K562 (cell line): ENCODE results near the gene RNF31. TPM values are rescaled to one million over a fixed set of nuclear protein-coding genes. Genes with fewer than 3 reads are reported as not detected.

Source experiments
- ATAC-seq: fragments of 200-7000 bp; cut with Tn5 transposase; 3 replicates; pipeline ENCODE4 v1.9.1; 2020; ENCODE audit warnings: moderate library complexity
- BruUV-seq: library from RNA; stranded (reverse); fragments of 400-500 nt; replicated peaks from 2 replicates; lab custom pipeline; 2021; lab: Mats Ljungman, UMichigan
- CTCF ChIA-PET: fragments of 300-600 bp; formaldehyde crosslinking; extraction: SDS; loops from one replicate; lab custom pipeline; 2021; ENCODE audit warnings: low intra/inter-chr PET ratio; lab: Yijun Ruan, JAX
- POLR2A ChIA-PET: fragments of 300-600, 350-650 bp; sonication (Branson Sonifier 250); formaldehyde crosslinking; extraction: SDS; loops from one replicate; lab custom pipeline; 2021; ENCODE audit warnings: antibody characterized with exemption, inconsistent platforms; lab: Yijun Ruan, JAX
- DNase-seq, 4 experiments: peaks; one replicate each; pipeline versions ENCODE4 v3.0.0 to v3.0.0-alpha.2; 2011 to 2018; ENCODE audit warnings: low spot score in 3 of 4, mixed read lengths in 3 of 4; ENCODE audit errors: extremely low read depth in 1 of 4
- FAIRE-seq: peaks from 2 replicates; lab custom pipeline; 2011; peaks lifted over from hg19 to GRCh38; lab: Jason Lieb, UNC
- H2AFZ ChIP-seq: 2 replicates; pipeline ENCODE4 v1.6.0; 2011; ENCODE audit warnings: low read depth, low read length, control low read depth, inconsistent platforms
- H3K27ac ChIP-seq: fragments of 200-600 bp; 3 replicates; pipeline ENCODE4 v1.8.0; 2011; ENCODE audit warnings: low read depth, mild to moderate bottlenecking, control low read depth, inconsistent platforms, low read length, moderate library complexity, mixed read lengths; ENCODE audit errors: extremely low read depth
- H3K27me3 ChIP-seq, 2 experiments: fragments of 300-600 bp in 1 of 2; 2 replicates in 1 of 2; 3 replicates in 1 of 2; pipeline versions ENCODE4 v1.6.0 to v1.8.0; 2011; ENCODE audit warnings: inconsistent platforms in 2 of 2, low read length in 2 of 2, mild to moderate bottlenecking in 1 of 2, mixed read lengths in 1 of 2, moderate library complexity in 1 of 2; ENCODE audit not compliant: control insufficient read depth in 2 of 2, insufficient read depth in 2 of 2
- H3K36me3 ChIP-seq: fragments of 300-600 bp; 3 replicates; pipeline ENCODE4 v1.8.0; 2011; ENCODE audit warnings: mild to moderate bottlenecking, low read length, inconsistent platforms; ENCODE audit not compliant: control insufficient read depth, insufficient read depth
- H3K4me1 ChIP-seq, 2 experiments: fragments of 200-600 bp in 1 of 2; replicated peaks in 1 of 2; 2 replicates in 1 of 2; 3 replicates in 1 of 2; pipeline versions ENCODE4 v1.5.1 to v1.8.0; 2011; ENCODE audit warnings: inconsistent platforms in 2 of 2, low read length in 2 of 2, mild to moderate bottlenecking in 1 of 2, mixed read lengths in 1 of 2, moderate library complexity in 1 of 2; ENCODE audit not compliant: control insufficient read depth in 2 of 2, insufficient read depth in 2 of 2
- H3K4me2 ChIP-seq: 2 replicates; pipeline ENCODE4 v1.6.1; 2011; ENCODE audit warnings: low read length, control low read depth, inconsistent platforms, mixed read lengths; ENCODE audit not compliant: insufficient read depth
- H3K4me3 ChIP-seq: fragments of 200-600 bp; sonication (generic), shearing (Covaris generic); 2 replicates; pipeline ENCODE4 v1.5.1; 2016; ENCODE audit warnings: control low read depth, inconsistent platforms
- H3K79me2 ChIP-seq: fragments of 200-600 bp; 3 replicates; pipeline ENCODE4 v1.8.0; 2011; ENCODE audit warnings: low read length, inconsistent platforms; ENCODE audit not compliant: control insufficient read depth, insufficient read depth
- H3K9ac ChIP-seq, 2 experiments: 2 replicates each; pipeline versions ENCODE4 v1.6.0 to v1.6.1; 2011; ENCODE audit warnings: low read depth in 2 of 2, low read length in 2 of 2, control low read depth in 1 of 2, inconsistent platforms in 1 of 2, mild to moderate bottlenecking in 1 of 2, mixed read lengths in 1 of 2; ENCODE audit not compliant: insufficient read depth in 1 of 2
- H3K9me1 ChIP-seq: one replicate; pipeline ENCODE4 v1.6.0; 2011; ENCODE audit warnings: inconsistent platforms, mild to moderate bottlenecking, low read length, moderate library complexity; ENCODE audit not compliant: control insufficient read depth, insufficient read depth
- H3K9me3 ChIP-seq: replicated peaks from 2 replicates; pipeline ENCODE4 v1.5.1; 2011; ENCODE audit warnings: low read depth, low read length, inconsistent platforms; ENCODE audit not compliant: control insufficient read depth, insufficient read depth
- H4K20me1 ChIP-seq: replicated peaks from 2 replicates; pipeline ENCODE4 v1.6.1; 2011; ENCODE audit warnings: low read length, inconsistent platforms, mixed read lengths; ENCODE audit not compliant: control insufficient read depth, insufficient read depth
- CBX2 ChIP-seq: fragments of 200-600 bp; sonication (generic); IDR thresholded peaks from one replicate; pipeline ENCODE4 v1.6.1; 2012; ENCODE audit warnings: mild to moderate bottlenecking, low read length, inconsistent platforms; ENCODE audit not compliant: insufficient read depth, poor library complexity, severe bottlenecking
- MCM7 ChIP-seq, 2 experiments: fragments of 450-650 bp; IDR thresholded peaks; 2 replicates each; pipeline ENCODE4 v1.6.1; 2016 to 2018
- NFIC ChIP-seq: fragments of 450-650 bp; IDR thresholded peaks from 2 replicates; pipeline ENCODE4 v1.6.1; 2017; ENCODE audit warnings: mild to moderate bottlenecking, inconsistent platforms
- POLR2A ChIP-seq: fragments of 450-650 bp; conservative IDR thresholded peaks from 2 replicates; pipeline ENCODE4 v1.6.1; 2016
- SAFB ChIP-seq: fragments of 200-400 bp; formaldehyde crosslinking; IDR thresholded peaks from 2 replicates; pipeline ENCODE4 v1.6.1; 2017; ENCODE audit warnings: low read depth, low read length, borderline replicate concordance
- SMAD2 ChIP-seq: fragments of 150-350 bp; IDR thresholded peaks from 2 replicates; pipeline ENCODE4 v1.6.1; 2014; ENCODE audit warnings: low read depth, mild to moderate bottlenecking, low read length
- U2AF2 ChIP-seq: fragments of 200-400 bp; formaldehyde crosslinking; optimal IDR thresholded peaks from 2 replicates; pipeline ENCODE3; 2017; ENCODE audit warnings: low read depth, mild to moderate bottlenecking, low read length
- XRCC4 ChIP-seq: IDR thresholded peaks from one replicate; pipeline ENCODE4 v1.6.1; 2011; ENCODE audit not compliant: insufficient read depth, insufficient read length; ENCODE audit errors: extremely low read depth
- ZFP36 ChIP-seq: fragments of 150-350 bp; IDR thresholded peaks from 2 replicates; pipeline ENCODE4 v1.6.1; 2018; ENCODE audit warnings: low read length, low read depth; ENCODE audit not compliant: partially characterized antibody
- ZNF165 ChIP-seq: fragments of 250-450 bp; sonication (Bioruptor Pico); IDR thresholded peaks from 2 replicates; pipeline ENCODE4 v1.4.0; 2020; ENCODE audit warnings: borderline replicate concordance
- ZNF583 ChIP-seq: fragments of 250-450 bp; sonication (Bioruptor Pico); IDR thresholded peaks from 2 replicates; pipeline ENCODE4 v1.4.0; 2020
- ZNF75A ChIP-seq: fragments of 450-650 bp; formaldehyde crosslinking; IDR thresholded peaks from 2 replicates; pipeline ENCODE4 v1.4.0; 2020; ENCODE audit warnings: mild to moderate bottlenecking
- WGBS: fragments of 100-300 bp; shearing (Covaris generic); methylation state at CpG from one replicate; pipeline ENCODE4 v1.1.6; 2016; ENCODE audit warnings: low coverage, mixed read lengths; ENCODE audit not compliant: insufficient coverage; ENCODE audit errors: missing lambda C conversion rate; 5-methylcytosine and 5-hydroxymethylcytosine counted together
- in situ Hi-C: fragments of 300-500 bp; cut with MboI; formaldehyde crosslinking; loops from 4 replicates; pipeline ENCODE4 v1.15.0; 2018; ENCODE audit warnings: inconsistent platforms, mixed read lengths
- intact Hi-C: fragments of 100-400 bp; cut with micrococcal nuclease; formaldehyde crosslinking; loops from 2 replicates; pipeline ENCODE4 v1.14.2; 2022
- polyA plus RNA-seq, 8 experiments: library from polyadenylated mRNA; depleted of rRNA in 4 of 8; stranded (reverse) in 5 of 8; unstranded in 3 of 8; fragments of >200 nt; fragmentation: Nextera tagmentation in 2 of 8; fragmentation: Illumina TruSeq in 1 of 8; extraction: Ambion mirVana in 2 of 8; extraction: Trizol in 1 of 8; gene quantifications; 2 replicates each; pipeline versions ENCODE4 v1.2.1 to v1.2.3, GENCODE V29; 2011 to 2014; ENCODE audit warnings: inconsistent platforms in 1 of 8, missing spikeins in 1 of 8
- total RNA-seq, 7 experiments: library from RNA; depleted of rRNA in 6 of 7; stranded (reverse); fragments of >200 nt in 6 of 7; fragmentation: Illumina TruSeq in 2 of 7; extraction: Trizol in 2 of 7; gene quantifications; 2 replicates each; pipeline versions ENCODE4 v1.2.1 to v1.2.3, GENCODE V29; 2011 to 2021; ENCODE audit warnings: low replicate concordance in 1 of 7
- TF ChIP-seq, protein P1 (sequence below): sonication (generic); formaldehyde crosslinking; IDR thresholded peaks from 2 replicates; pipeline ENCODE4 v1.8.1; 2023; ENCODE audit warnings: mild to moderate bottlenecking, missing genetic modification reagents
- TF ChIP-seq, protein P2 (sequence below): fragments of 150-350 bp; IDR thresholded peaks from 2 replicates; pipeline ENCODE4 v1.6.1; 2014; ENCODE audit warnings: low read depth, mild to moderate bottlenecking, low read length, borderline replicate concordance
- TF ChIP-seq, protein P3 (sequence below): fragments of 450-650 bp; formaldehyde crosslinking; IDR thresholded peaks from 2 replicates; pipeline ENCODE4 v1.4.0; 2020; ENCODE audit warnings: mild to moderate bottlenecking
- TF ChIP-seq, protein P4 (sequence below): fragments of 450-650 bp; IDR thresholded peaks from 2 replicates; pipeline ENCODE4 v1.6.1; 2016; ENCODE audit warnings: low read depth, mild to moderate bottlenecking, moderate library complexity

RNF31 gene
- total and polyA plus RNA-seq, 9 of the 15 experiments (the other 6 are each of a cell fraction or from before 2014, with no cell fraction given): 3.1 to 47.6 (median 19.1) TPM

DNA sequence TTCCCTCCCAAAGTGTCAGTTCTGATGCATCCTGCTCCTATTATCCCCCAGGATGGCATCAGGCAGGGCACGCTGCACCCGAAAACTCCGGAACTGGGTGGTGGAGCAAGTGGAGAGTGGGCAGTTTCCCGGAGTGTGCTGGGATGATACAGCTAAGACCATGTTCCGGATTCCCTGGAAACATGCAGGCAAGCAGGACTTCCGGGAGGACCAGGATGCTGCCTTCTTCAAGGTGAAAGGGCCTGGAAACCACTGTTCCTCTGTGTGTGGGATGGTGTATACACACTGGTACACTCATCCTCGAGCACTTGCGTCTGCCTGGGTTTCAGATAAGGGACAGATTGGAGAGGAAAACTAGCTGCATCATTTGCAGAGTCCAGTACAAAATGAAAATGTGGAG lies 14.8 kb downstream of the RNF31 start:
- H3K27ac ChIP-seq: no peak overlapping the region
- no peak overlapping the region for H2AFZ ChIP-seq
- ATAC-seq: no peak
- H3K9me3 ChIP-seq: no peaks in the 10 kb centered on the region
- no peaks in the 10 kb centered on the region for H3K27me3 ChIP-seq
- intact Hi-C loops: no loop called here
- peak overlapping the region; percentile 95 for H3K4me2 ChIP-seq
- peaks cover 67% of the 10 kb centered on the region; the same call in 2 of the 3 replicates for H3K36me3 ChIP-seq
- peaks cover 10 to 23% of the 10 kb centered on the region in 2 experiments; a peak in 4 of 5 replicates for H3K4me1 ChIP-seq
- POLR2A ChIA-PET: interaction anchor here (1.0 to 1.9 kb wide), 6 partner anchors 11 to 111 kb away, joined by 3 to 7 read pairs (median 6); partner anchors contain the start of genes CARMIL3, PCK2 and RNF31
- DNase-seq: no peak
- H4K20me1 ChIP-seq: no peaks in the 10 kb centered on the region
- WGBS: 74% methylated on average over 8 of the region's 8 CpGs
- no peak for FAIRE-seq
- H3K9me1 ChIP-seq: no peaks in the 10 kb centered on the region
- peaks cover 10% of the 10 kb centered on the region; the same call in 2 of the 3 replicates for H3K79me2 ChIP-seq
- no TSS peak for BruUV-seq
- in situ Hi-C loops: no loop called here
- H3K9ac ChIP-seq: peak overlapping the region; percentile 74 to 78; a peak in 3 of 4 replicates
- CTCF ChIA-PET: no interaction called here
- peak overlapping the region; percentile 50; the same call in 1 of the 2 replicates for H3K4me3 ChIP-seq
- TF ChIP-seq POLR2A: no peak
- TF ChIP-seq NFIC: no peak
- TF ChIP-seq, protein P1, sequence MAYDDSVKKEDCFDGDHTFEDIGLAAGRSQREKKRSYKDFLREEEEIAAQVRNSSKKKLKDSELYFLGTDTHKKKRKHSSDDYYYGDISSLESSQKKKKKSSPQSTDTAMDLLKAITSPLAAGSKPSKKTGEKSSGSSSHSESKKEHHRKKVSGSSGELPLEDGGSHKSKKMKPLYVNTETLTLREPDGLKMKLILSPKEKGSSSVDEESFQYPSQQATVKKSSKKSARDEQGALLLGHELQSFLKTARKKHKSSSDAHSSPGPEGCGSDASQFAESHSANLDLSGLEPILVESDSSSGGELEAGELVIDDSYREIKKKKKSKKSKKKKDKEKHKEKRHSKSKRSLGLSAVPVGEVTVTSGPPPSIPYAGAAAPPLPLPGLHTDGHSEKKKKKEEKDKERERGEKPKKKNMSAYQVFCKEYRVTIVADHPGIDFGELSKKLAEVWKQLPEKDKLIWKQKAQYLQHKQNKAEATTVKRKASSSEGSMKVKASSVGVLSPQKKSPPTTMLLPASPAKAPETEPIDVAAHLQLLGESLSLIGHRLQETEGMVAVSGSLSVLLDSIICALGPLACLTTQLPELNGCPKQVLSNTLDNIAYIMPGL (CRISPR knock-in tag): no peak
- TF ChIP-seq SMAD2: no peak
- no peak for TF ChIP-seq U2AF2
- TF ChIP-seq, protein P2, sequence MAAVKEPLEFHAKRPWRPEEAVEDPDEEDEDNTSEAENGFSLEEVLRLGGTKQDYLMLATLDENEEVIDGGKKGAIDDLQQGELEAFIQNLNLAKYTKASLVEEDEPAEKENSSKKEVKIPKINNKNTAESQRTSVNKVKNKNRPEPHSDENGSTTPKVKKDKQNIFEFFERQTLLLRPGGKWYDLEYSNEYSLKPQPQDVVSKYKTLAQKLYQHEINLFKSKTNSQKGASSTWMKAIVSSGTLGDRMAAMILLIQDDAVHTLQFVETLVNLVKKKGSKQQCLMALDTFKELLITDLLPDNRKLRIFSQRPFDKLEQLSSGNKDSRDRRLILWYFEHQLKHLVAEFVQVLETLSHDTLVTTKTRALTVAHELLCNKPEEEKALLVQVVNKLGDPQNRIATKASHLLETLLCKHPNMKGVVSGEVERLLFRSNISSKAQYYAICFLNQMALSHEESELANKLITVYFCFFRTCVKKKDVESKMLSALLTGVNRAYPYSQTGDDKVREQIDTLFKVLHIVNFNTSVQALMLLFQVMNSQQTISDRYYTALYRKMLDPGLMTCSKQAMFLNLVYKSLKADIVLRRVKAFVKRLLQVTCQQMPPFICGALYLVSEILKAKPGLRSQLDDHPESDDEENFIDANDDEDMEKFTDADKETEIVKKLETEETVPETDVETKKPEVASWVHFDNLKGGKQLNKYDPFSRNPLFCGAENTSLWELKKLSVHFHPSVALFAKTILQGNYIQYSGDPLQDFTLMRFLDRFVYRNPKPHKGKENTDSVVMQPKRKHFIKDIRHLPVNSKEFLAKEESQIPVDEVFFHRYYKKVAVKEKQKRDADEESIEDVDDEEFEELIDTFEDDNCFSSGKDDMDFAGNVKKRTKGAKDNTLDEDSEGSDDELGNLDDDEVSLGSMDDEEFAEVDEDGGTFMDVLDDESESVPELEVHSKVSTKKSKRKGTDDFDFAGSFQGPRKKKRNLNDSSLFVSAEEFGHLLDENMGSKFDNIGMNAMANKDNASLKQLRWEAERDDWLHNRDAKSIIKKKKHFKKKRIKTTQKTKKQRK: no peak
- TF ChIP-seq, protein P3, sequence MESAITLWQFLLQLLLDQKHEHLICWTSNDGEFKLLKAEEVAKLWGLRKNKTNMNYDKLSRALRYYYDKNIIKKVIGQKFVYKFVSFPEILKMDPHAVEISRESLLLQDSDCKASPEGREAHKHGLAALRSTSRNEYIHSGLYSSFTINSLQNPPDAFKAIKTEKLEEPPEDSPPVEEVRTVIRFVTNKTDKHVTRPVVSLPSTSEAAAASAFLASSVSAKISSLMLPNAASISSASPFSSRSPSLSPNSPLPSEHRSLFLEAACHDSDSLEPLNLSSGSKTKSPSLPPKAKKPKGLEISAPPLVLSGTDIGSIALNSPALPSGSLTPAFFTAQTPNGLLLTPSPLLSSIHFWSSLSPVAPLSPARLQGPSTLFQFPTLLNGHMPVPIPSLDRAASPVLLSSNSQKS (CRISPR knock-in tag): no peak
- no peak for TF ChIP-seq SAFB
- TF ChIP-seq CBX2: no peak
- no peak for TF ChIP-seq XRCC4
- no peak for TF ChIP-seq ZFP36
- TF ChIP-seq ZNF583 (CRISPR knock-in tag): no peak
- no peak for TF ChIP-seq ZNF165 (CRISPR knock-in tag)
- no peak for TF ChIP-seq MCM7 (IDR thresholded peaks at IDR 0.05)
- no peak for TF ChIP-seq ZNF75A (CRISPR knock-in tag)
- TF ChIP-seq, protein P4, sequence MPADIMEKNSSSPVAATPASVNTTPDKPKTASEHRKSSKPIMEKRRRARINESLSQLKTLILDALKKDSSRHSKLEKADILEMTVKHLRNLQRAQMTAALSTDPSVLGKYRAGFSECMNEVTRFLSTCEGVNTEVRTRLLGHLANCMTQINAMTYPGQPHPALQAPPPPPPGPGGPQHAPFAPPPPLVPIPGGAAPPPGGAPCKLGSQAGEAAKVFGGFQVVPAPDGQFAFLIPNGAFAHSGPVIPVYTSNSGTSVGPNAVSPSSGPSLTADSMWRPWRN: no peak
